ENCODE data around the gene SYNDIG1.

The SYNDIG1 gene

GRCh38 chr20:24617757-24618450 is 148.5 kb downstream of the SYNDIG1 start:
- Histone ChIP-seq H3K9me3 (ENCODE audit: control insufficient read depth, low read length) (no peaks in the 10 kb centered on the region), H3K79me1 (replicated peaks; ENCODE audit: low read length, poor library complexity, severe bottlenecking) (no peaks in the 10 kb centered on the region), H4K8ac (ENCODE audit: low read length) (no peak overlapping the region), H4K91ac (ENCODE audit: low read length) (no peak overlapping the region), H3K27me3 (ENCODE audit: control insufficient read depth in 1 of 2, insufficient read depth in 1 of 2, low read length in 2 of 2) (peaks cover 3 to 25% of the 10 kb centered on the region in 2 experiments), H3K27ac (ENCODE audit: low read length, poor library complexity, severe bottlenecking) (no peak overlapping the region), H3K9ac (ENCODE audit: low read length) (no peak overlapping the region), H2BK120ac (ENCODE audit: low read depth, low read length) (no peak overlapping the region), H2AFZ (ENCODE audit: low read depth, low read length) (no peak overlapping the region), H3K18ac (ENCODE audit: low read depth in 1 of 2, low read length in 2 of 2) (no peak overlapping the region), H3K4ac (ENCODE audit: low read depth in 1 of 2, low read length in 2 of 2) (no peak overlapping the region), H3K23ac (ENCODE audit: low read length in 2 of 2) (no peak overlapping the region), H2BK5ac (ENCODE audit: low read depth, low read length, poor library complexity, severe bottlenecking) (no peak overlapping the region), H2BK12ac (ENCODE audit: low read length in 2 of 2) (no peak overlapping the region), H2BK15ac (ENCODE audit: low read depth, poor library complexity, severe bottlenecking) (no peak overlapping the region), H3K14ac (ENCODE audit: low read length in 2 of 2) (no peak overlapping the region), H3K4me1 (ENCODE audit: control insufficient read depth, insufficient read depth, low read depth, low read length) (peaks cover 6% of the 10 kb centered on the region), H3K4me3 (ENCODE audit: insufficient read depth in 1 of 2, low read depth in 1 of 2, low read length in 2 of 2) (no peak overlapping the region), H2AK5ac (ENCODE audit: low read length, severe bottlenecking) (no peak overlapping the region), H3K36me3 (ENCODE audit: control insufficient read depth in 1 of 2, insufficient read depth in 2 of 2, low read depth in 1 of 2, low read length in 2 of 2) (no peaks in the 10 kb centered on the region), H3K4me2 (ENCODE audit: low read length, poor library complexity, severe bottlenecking) (no peak overlapping the region)
- WGBS = 81% methylated on average over 21 of the region's 21 CpGs
- no peak for DNase-seq

GRCh38 chr20:24618739-24619138 is 149.3 kb downstream of the SYNDIG1 start:
- WGBS = 84% methylated on average over 1 of the region's 1 CpG
- H2AK5ac ChIP-seq (ENCODE audit: low read length, severe bottlenecking) = no peak overlapping the region
- H2BK15ac ChIP-seq (ENCODE audit: low read depth, poor library complexity, severe bottlenecking) = no peak overlapping the region
- no peak overlapping the region for H3K27ac ChIP-seq (ENCODE audit: low read length, poor library complexity, severe bottlenecking)
- no peak overlapping the region for H2BK5ac ChIP-seq (ENCODE audit: low read depth, low read length, poor library complexity, severe bottlenecking)
- H2BK12ac ChIP-seq (ENCODE audit: low read length in 2 of 2) = no peak overlapping the region
- H3K79me1 ChIP-seq (replicated peaks; ENCODE audit: low read length, poor library complexity, severe bottlenecking) = no peaks in the 10 kb centered on the region
- H4K91ac ChIP-seq (ENCODE audit: low read length) = no peak overlapping the region
- H2BK120ac ChIP-seq (ENCODE audit: low read depth, low read length) = no peak overlapping the region
- peaks cover 3 to 18% of the 10 kb centered on the region in 2 experiments for H3K27me3 ChIP-seq (ENCODE audit: control insufficient read depth in 1 of 2, insufficient read depth in 1 of 2, low read length in 2 of 2)
- H3K4me1 ChIP-seq (ENCODE audit: control insufficient read depth, insufficient read depth, low read depth, low read length) = no peaks in the 10 kb centered on the region
- H3K14ac ChIP-seq (ENCODE audit: low read length in 2 of 2) = no peak overlapping the region
- DNase-seq = no peak
- H4K8ac ChIP-seq (ENCODE audit: low read length) = no peak overlapping the region
- H2AFZ ChIP-seq (ENCODE audit: low read depth, low read length) = no peak overlapping the region
- no peaks in the 10 kb centered on the region for H3K36me3 ChIP-seq (ENCODE audit: control insufficient read depth in 1 of 2, insufficient read depth in 2 of 2, low read depth in 1 of 2, low read length in 2 of 2)
- H3K4me2 ChIP-seq (ENCODE audit: low read length, poor library complexity, severe bottlenecking) = no peak overlapping the region
- no peak overlapping the region for H3K4ac ChIP-seq (ENCODE audit: low read depth in 1 of 2, low read length in 2 of 2)
- no peaks in the 10 kb centered on the region for H3K9me3 ChIP-seq (ENCODE audit: control insufficient read depth, low read length)
- H3K9ac ChIP-seq (ENCODE audit: low read length) = no peak overlapping the region
- no peak overlapping the region for H3K18ac ChIP-seq (ENCODE audit: low read depth in 1 of 2, low read length in 2 of 2)
- no peak overlapping the region for H3K23ac ChIP-seq (ENCODE audit: low read length in 2 of 2)
- H3K4me3 ChIP-seq (ENCODE audit: insufficient read depth in 1 of 2, low read depth in 1 of 2, low read length in 2 of 2) = no peak overlapping the region

- WGBS = 96% methylated on average over 2 of the region's 3 CpGs
- no peak overlapping the region for H3K9ac ChIP-seq (ENCODE audit: low read length)
- no peak overlapping the region for H2AFZ ChIP-seq (ENCODE audit: low read depth, low read length)
Measured at GRCh38 chr20:24619212-24619611, 149.8 kb downstream of the SYNDIG1 start.

GRCh38 chr20:24620937-24621519 is 151.6 kb downstream of the SYNDIG1 start:
- H3K18ac ChIP-seq (ENCODE audit: low read depth in 1 of 2, low read length in 2 of 2) = no peak overlapping the region
- H3K4me3 ChIP-seq (ENCODE audit: insufficient read depth in 1 of 2, low read depth in 1 of 2, low read length in 2 of 2) = no peak overlapping the region
- DNase-seq = no peak
- H3K4ac ChIP-seq (ENCODE audit: low read depth in 1 of 2, low read length in 2 of 2) = no peak overlapping the region
- no peak overlapping the region for H2BK12ac ChIP-seq (ENCODE audit: low read length in 2 of 2)
- no peak overlapping the region for H4K91ac ChIP-seq (ENCODE audit: low read length)
- no peak overlapping the region for H3K9ac ChIP-seq (ENCODE audit: low read length)
- H3K36me3 ChIP-seq (ENCODE audit: control insufficient read depth in 1 of 2, insufficient read depth in 2 of 2, low read depth in 1 of 2, low read length in 2 of 2) = no peaks in the 10 kb centered on the region
- no peaks in the 10 kb centered on the region for H3K79me1 ChIP-seq (replicated peaks; ENCODE audit: low read length, poor library complexity, severe bottlenecking)
- no peaks in the 10 kb centered on the region for H3K4me1 ChIP-seq (ENCODE audit: control insufficient read depth, insufficient read depth, low read depth, low read length)
- no peaks in the 10 kb centered on the region for H3K9me3 ChIP-seq (ENCODE audit: control insufficient read depth, low read length)
- no peak overlapping the region for H3K27ac ChIP-seq (ENCODE audit: low read length, poor library complexity, severe bottlenecking)
- H3K4me2 ChIP-seq (ENCODE audit: low read length, poor library complexity, severe bottlenecking) = no peak overlapping the region
- H2BK5ac ChIP-seq (ENCODE audit: low read depth, low read length, poor library complexity, severe bottlenecking) = no peak overlapping the region
- H2BK120ac ChIP-seq (ENCODE audit: low read depth, low read length) = no peak overlapping the region
- no peak overlapping the region for H4K8ac ChIP-seq (ENCODE audit: low read length)
- WGBS = 82% methylated on average over 1 of the region's 1 CpG
- H2AFZ ChIP-seq (ENCODE audit: low read depth, low read length) = no peak overlapping the region
- H3K27me3 ChIP-seq (ENCODE audit: control insufficient read depth in 1 of 2, insufficient read depth in 1 of 2, low read length in 2 of 2) = peaks cover 0 to 12% of the 10 kb centered on the region in 2 experiments
- H2BK15ac ChIP-seq (ENCODE audit: low read depth, poor library complexity, severe bottlenecking) = no peak overlapping the region
- no peak overlapping the region for H3K14ac ChIP-seq (ENCODE audit: low read length in 2 of 2)
- H2AK5ac ChIP-seq (ENCODE audit: low read length, severe bottlenecking) = no peak overlapping the region
- no peak overlapping the region for H3K23ac ChIP-seq (ENCODE audit: low read length in 2 of 2)

More at GRCh38 chr20:24619212-24619611, 149.8 kb downstream of the SYNDIG1 start:
- Histone ChIP-seq H3K18ac (ENCODE audit: low read depth in 1 of 2, low read length in 2 of 2) (no peak overlapping the region), H3K4me2 (ENCODE audit: low read length, poor library complexity, severe bottlenecking) (no peak overlapping the region), H2BK120ac (ENCODE audit: low read depth, low read length) (no peak overlapping the region), H3K4me3 (ENCODE audit: insufficient read depth in 1 of 2, low read depth in 1 of 2, low read length in 2 of 2) (no peak overlapping the region), H3K14ac (ENCODE audit: low read length in 2 of 2) (no peak overlapping the region), H3K9me3 (ENCODE audit: control insufficient read depth, low read length) (no peaks in the 10 kb centered on the region), H3K23ac (ENCODE audit: low read length in 2 of 2) (no peak overlapping the region), H2BK15ac (ENCODE audit: low read depth, poor library complexity, severe bottlenecking) (no peak overlapping the region), H2AK5ac (ENCODE audit: low read length, severe bottlenecking) (no peak overlapping the region), H3K79me1 (replicated peaks; ENCODE audit: low read length, poor library complexity, severe bottlenecking) (no peaks in the 10 kb centered on the region), H3K4me1 (ENCODE audit: control insufficient read depth, insufficient read depth, low read depth, low read length) (no peaks in the 10 kb centered on the region), H2BK5ac (ENCODE audit: low read depth, low read length, poor library complexity, severe bottlenecking) (no peak overlapping the region), H4K91ac (ENCODE audit: low read length) (no peak overlapping the region), H3K27ac (ENCODE audit: low read length, poor library complexity, severe bottlenecking) (no peak overlapping the region), H3K27me3 (ENCODE audit: control insufficient read depth in 1 of 2, insufficient read depth in 1 of 2, low read length in 2 of 2) (peaks cover 3 to 17% of the 10 kb centered on the region in 2 experiments), H2BK12ac (ENCODE audit: low read length in 2 of 2) (no peak overlapping the region), H3K4ac (ENCODE audit: low read depth in 1 of 2, low read length in 2 of 2) (no peak overlapping the region), H3K36me3 (ENCODE audit: control insufficient read depth in 1 of 2, insufficient read depth in 2 of 2, low read depth in 1 of 2, low read length in 2 of 2) (no peaks in the 10 kb centered on the region), H4K8ac (ENCODE audit: low read length) (no peak overlapping the region)
- DNase-seq = no peak
